GM23248 (cell line): ENCODE measurements around the gene TMEM215.

Source experiments
- EZH2 ChIP-seq: fragments of 200-600 bp; sonication (generic); IDR thresholded peaks from 2 replicates; pipeline ENCODE4 v1.6.1; 2018; ENCODE audit warnings: antibody characterized with exemption, mild to moderate bottlenecking; ENCODE audit not compliant: insufficient read depth, poor library complexity, severe bottlenecking
- EZH2phosphoT487 ChIP-seq: fragments of 200-600 bp; sonication (generic); IDR thresholded peaks from 2 replicates; pipeline ENCODE4 v1.6.1; 2018; ENCODE audit warnings: antibody characterized with exemption, moderate library complexity, mild to moderate bottlenecking, low read depth; ENCODE audit not compliant: insufficient read depth

GRCh38 chr9:32775283-32775682 is 8.1 kb upstream of the TMEM215 start:
- TF ChIP-seq EZH2phosphoT487 (no peak), EZH2 (no peak)
